Fibroblast of lung (primary cell): ENCODE results near the gene CLIC5. TPM values are rescaled to one million over a fixed set of nuclear protein-coding genes. Genes with fewer than 3 reads are reported as not detected.

Experiments used
- DNase-seq, 2 donors: peaks; one replicate each; pipeline versions ENCODE4 v3.0.0 to v3.0.0-alpha.2; 2010; ENCODE audit warnings: low read depth in 2 of 2
- H2AFZ ChIP-seq: 2 replicates; pipeline ENCODE4 v1.5.1; 2012; ENCODE audit warnings: low read length, control low read depth, inconsistent platforms
- H3K27ac ChIP-seq: 2 replicates; pipeline ENCODE4 v1.5.1; 2011; ENCODE audit warnings: low read length, control low read depth; ENCODE audit not compliant: insufficient read depth
- H3K27me3 ChIP-seq: 2 replicates; pipeline ENCODE4 v1.5.1; 2011; ENCODE audit warnings: mild to moderate bottlenecking, low read length; ENCODE audit not compliant: control insufficient read depth, insufficient read depth
- H3K36me3 ChIP-seq: 2 replicates; pipeline ENCODE4 v1.5.1; 2011; ENCODE audit warnings: low read length; ENCODE audit not compliant: control insufficient read depth, insufficient read depth
- H3K4me1 ChIP-seq: 2 replicates; pipeline ENCODE4 v1.5.1; 2011; ENCODE audit warnings: low read length; ENCODE audit not compliant: control insufficient read depth, insufficient read depth; ENCODE audit errors: extremely low read depth
- H3K4me2 ChIP-seq: 2 replicates; pipeline ENCODE4 v1.5.1; 2011; ENCODE audit warnings: low read length, control low read depth; ENCODE audit not compliant: insufficient read depth; ENCODE audit errors: extremely low read depth
- H3K4me3 ChIP-seq, 4 experiments: fragments of 200-600 bp in 1 of 4; sonication (generic) in 1 of 4; replicated peaks in 1 of 4; 2 replicates each; pipeline ENCODE4 v1.5.1; 2011 to 2016; ENCODE audit warnings: low read length in 4 of 4, low read depth in 3 of 4, mild to moderate bottlenecking in 3 of 4, control low read depth in 2 of 4, inconsistent platforms in 1 of 4, mixed read lengths in 1 of 4; ENCODE audit not compliant: insufficient read depth in 1 of 4; ENCODE audit errors: control extremely low read depth in 1 of 4
- H3K79me2 ChIP-seq: 2 replicates; pipeline ENCODE4 v1.5.1; 2012; ENCODE audit warnings: mild to moderate bottlenecking, low read length, inconsistent platforms; ENCODE audit not compliant: control insufficient read depth, insufficient read depth
- H3K9ac ChIP-seq: 2 replicates; pipeline ENCODE4 v1.5.1; 2011; ENCODE audit warnings: mild to moderate bottlenecking, low read length, control low read depth; ENCODE audit not compliant: insufficient read depth
- H3K9me3 ChIP-seq: 2 replicates; pipeline ENCODE4 v1.5.1; 2012; ENCODE audit warnings: low read depth, low read length; ENCODE audit not compliant: control insufficient read depth, insufficient read depth
- H4K20me1 ChIP-seq: 2 replicates; pipeline ENCODE4 v1.5.1; 2011; ENCODE audit warnings: low read length; ENCODE audit not compliant: control insufficient read depth, insufficient read depth; ENCODE audit errors: extremely low read depth
- CTCF ChIP-seq, 2 donors: IDR thresholded peaks in 1 of 2; conservative IDR thresholded peaks in 1 of 2; 1 replicate in 1 of 2; 2 replicates in 1 of 2; pipeline ENCODE4 v1.5.1; 2011 to 2012; ENCODE audit warnings: low read length in 2 of 2, control low read depth in 1 of 2, inconsistent platforms in 1 of 2, low read depth in 1 of 2, mild to moderate bottlenecking in 1 of 2
- EZH2 ChIP-seq: IDR thresholded peaks from 2 replicates; pipeline ENCODE4 v1.5.1; 2012; ENCODE audit warnings: low read length, control low read depth, mild to moderate bottlenecking; ENCODE audit errors: missing control alignments
- polyA plus RNA-seq, 2 donors: library from polyadenylated mRNA; depleted of rRNA in 1 of 2; stranded (reverse) in 1 of 2; unstranded in 1 of 2; fragments of >200 nt; gene quantifications; 2 replicates each; pipeline ENCODE4 v1.2.1, GENCODE V29; 2011 to 2012; ENCODE audit warnings: missing spikeins in 1 of 2
- total RNA-seq: library from RNA; depleted of rRNA; stranded (reverse); fragments of >200 nt; gene quantifications from 2 replicates; pipeline ENCODE4 v1.2.1, GENCODE V29; 2014

The CLIC5 gene
- total and polyA plus RNA-seq, 2 donors (not counting 1 experiment from before 2014, with no cell fraction given) = 0.03 TPM; not detected in 1

- H4K20me1 ChIP-seq = no peaks in the 10 kb centered on the region
- no peaks in the 10 kb centered on the region for H3K27me3 ChIP-seq
- no peak overlapping the region for H3K4me2 ChIP-seq
- no peaks in the 10 kb centered on the region for H3K9me3 ChIP-seq
- no peaks in the 10 kb centered on the region for H3K4me1 ChIP-seq
- H3K27ac ChIP-seq = no peak overlapping the region
- H3K36me3 ChIP-seq = no peaks in the 10 kb centered on the region
- H3K4me3 ChIP-seq = no peak overlapping the region
- DNase-seq = no peak
- no peak for TF ChIP-seq EZH2
- no peak for TF ChIP-seq CTCF (conservative IDR thresholded peaks at IDR 0.05 in 1 of 2, IDR thresholded peaks at IDR 0.05 in 1 of 2; ENCODE audit: low read depth in 1 of 2, low read length in 2 of 2)
- no peak overlapping the region for H3K9ac ChIP-seq
- no peaks in the 10 kb centered on the region for H3K79me2 ChIP-seq
- no peak overlapping the region for H2AFZ ChIP-seq
Observed at GRCh38 chr6:46053039-46053933, 37.6 kb upstream of the CLIC5 start.

- no peaks in the 10 kb centered on the region for H3K9me3 ChIP-seq
- DNase-seq = no peak
- H3K79me2 ChIP-seq = no peaks in the 10 kb centered on the region
- H3K4me1 ChIP-seq = no peaks in the 10 kb centered on the region
- no peak overlapping the region for H3K9ac ChIP-seq
- no peak overlapping the region for H3K4me3 ChIP-seq
- TF ChIP-seq EZH2 (no peak), CTCF (conservative IDR thresholded peaks at IDR 0.05 in 1 of 2, IDR thresholded peaks at IDR 0.05 in 1 of 2; ENCODE audit: low read depth in 1 of 2, low read length in 2 of 2) (no peak)
- H3K27me3 ChIP-seq = no peaks in the 10 kb centered on the region
- H2AFZ ChIP-seq = no peak overlapping the region
- H3K4me2 ChIP-seq = no peak overlapping the region
- H3K36me3 ChIP-seq = no peaks in the 10 kb centered on the region
- H4K20me1 ChIP-seq = no peaks in the 10 kb centered on the region
- H3K27ac ChIP-seq = no peak overlapping the region
Observed at GRCh38 chr6:46052479-46052878, 36.8 kb upstream of the CLIC5 start.

- no peaks in the 10 kb centered on the region for H3K36me3 ChIP-seq
- no peak overlapping the region for H3K9ac ChIP-seq
- H2AFZ ChIP-seq = no peak overlapping the region
- H3K27me3 ChIP-seq = no peaks in the 10 kb centered on the region
- H3K4me3 ChIP-seq = no peak overlapping the region
- H4K20me1 ChIP-seq = no peaks in the 10 kb centered on the region
- H3K4me1 ChIP-seq = no peaks in the 10 kb centered on the region
- no peaks in the 10 kb centered on the region for H3K9me3 ChIP-seq
- no peaks in the 10 kb centered on the region for H3K79me2 ChIP-seq
- no peak overlapping the region for H3K4me2 ChIP-seq
- H3K27ac ChIP-seq = no peak overlapping the region
- DNase-seq = peak; percentile 3 to 69
- TF ChIP-seq CTCF (conservative IDR thresholded peaks at IDR 0.05 in 1 of 2, IDR thresholded peaks at IDR 0.05 in 1 of 2; ENCODE audit: low read depth in 1 of 2, low read length in 2 of 2) (no peak), EZH2 (no peak)
Observed at GRCh38 chr6:46051962-46052361, 36.3 kb upstream of the CLIC5 start.
